Neural cell (in vitro differentiated cells): ENCODE results near the gene CPE.

Source experiments
- CTCF ChIP-seq: fragments of 450-650 bp; IDR thresholded peaks from 2 replicates; pipeline ENCODE4 v1.5.1; 2014; ENCODE audit warnings: antibody characterized with exemption, mild to moderate bottlenecking, moderate library complexity; ENCODE audit not compliant: poor library complexity, severe bottlenecking
- EZH2 ChIP-seq: fragments of 200-600, 300-800 bp; shearing (Covaris generic), sonication (generic); IDR thresholded peaks from 2 replicates; pipeline ENCODE4 v1.6.1; 2014; ENCODE audit warnings: antibody characterized with exemption, low read length, borderline replicate concordance, mild to moderate bottlenecking; ENCODE audit not compliant: insufficient read depth, poor library complexity, severe bottlenecking
- POLR2AphosphoS5 ChIP-seq: IDR thresholded peaks from 2 replicates; pipeline ENCODE4 v1.6.1; 2012
- RAD21 ChIP-seq: fragments of 450-650 bp; conservative IDR thresholded peaks from 2 replicates; pipeline ENCODE4 v1.6.1; 2014; ENCODE audit warnings: antibody characterized with exemption, mild to moderate bottlenecking, moderate library complexity

- no peak for TF ChIP-seq CTCF
- TF ChIP-seq EZH2, result no peak
- no peak for TF ChIP-seq POLR2AphosphoS5
- TF ChIP-seq RAD21, result no peak
Measured at GRCh38 chr4:165378398-165378744, 437 bp upstream of the CPE start.
